Kidney capillary endothelial cell (primary cell): ENCODE results near the gene ELOVL7.
"Not testable (repeated sequence)": the region's sequence is repeated elsewhere in the genome, so short reads cannot be mapped to it uniquely, and the experiment has no call there.

Experiments used
- DNase-seq: peaks from one replicate; pipeline ENCODE4 v3.0.0-alpha.2; 2018; ENCODE audit warnings: low spot score

The ELOVL7 gene

DNA sequence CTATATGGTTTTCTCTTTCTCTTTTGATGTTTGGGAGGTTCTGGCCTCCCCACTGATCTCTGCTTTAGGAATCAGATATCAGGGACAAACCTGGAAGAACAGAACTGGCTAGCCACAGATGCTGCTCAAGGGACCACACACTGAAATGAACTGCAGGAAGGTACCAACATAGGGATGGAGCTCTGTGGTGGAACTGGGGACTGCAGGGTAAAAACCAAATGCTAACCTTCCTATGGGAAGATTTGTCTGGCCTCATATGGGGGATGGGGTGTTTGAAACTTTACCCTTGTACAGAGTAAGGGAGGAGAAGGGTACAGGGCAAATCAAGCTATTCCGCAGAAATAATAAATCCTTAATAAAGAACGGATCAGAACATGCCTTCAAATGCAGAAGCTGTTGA is 49.4 kb downstream of the ELOVL7 start:
- DNase-seq: no peak

DNA sequence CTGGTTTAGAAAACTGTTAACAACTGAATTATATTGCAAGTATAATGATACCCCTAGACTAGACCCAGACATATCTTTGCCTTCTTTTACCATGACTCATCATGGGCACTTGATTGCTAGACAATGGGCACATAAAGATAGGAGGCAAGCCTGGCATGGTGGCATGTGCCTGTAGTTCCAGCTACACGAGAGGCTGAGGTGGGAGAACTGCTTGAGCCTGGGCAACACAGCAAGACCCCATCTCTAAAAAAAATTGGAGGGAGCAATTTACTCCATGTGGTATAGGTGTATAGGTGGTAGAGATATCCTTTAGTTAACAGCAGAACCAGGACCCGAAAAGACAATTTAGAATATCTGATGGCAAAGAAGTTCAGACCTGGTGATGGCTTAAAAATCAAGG is 51.6 kb downstream of the ELOVL7 start:
- DNase-seq: no peak

- no peak for DNase-seq
Observed at GRCh38 chr5:60789551-60789950, 54.5 kb downstream of the ELOVL7 start.

DNA sequence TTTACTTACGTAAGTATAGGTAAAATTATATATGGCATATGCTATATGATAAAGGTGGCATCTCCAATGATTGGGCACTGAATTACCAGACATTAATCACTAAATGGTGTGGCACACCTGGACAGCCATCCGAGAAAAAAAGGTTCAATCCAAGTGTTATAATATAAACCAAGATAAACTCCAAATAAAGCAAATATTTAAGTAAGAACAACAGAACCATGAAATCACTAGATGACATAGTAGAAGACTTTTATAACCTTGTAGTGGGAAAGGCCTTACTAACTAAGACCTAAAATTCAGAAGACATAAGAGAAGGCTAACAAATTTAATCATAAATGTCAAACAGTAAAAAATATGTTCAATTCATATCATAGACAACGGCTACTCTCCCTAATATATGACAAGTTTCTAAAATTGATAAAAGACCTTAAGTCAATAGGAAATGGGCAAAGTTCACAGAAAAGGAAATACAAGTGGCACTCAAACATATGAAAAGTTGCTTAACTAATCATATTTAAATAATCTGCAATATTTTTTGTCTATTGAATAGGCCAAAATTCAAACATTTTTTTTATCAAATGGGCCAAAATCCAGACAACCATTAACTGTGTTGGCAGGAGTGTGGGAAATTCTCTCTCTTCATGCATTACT is 55.1 kb downstream of the ELOVL7 start:
- no peak for DNase-seq

GRCh38 chr5:60779466-60779865 is 64.6 kb downstream of the ELOVL7 start:
- DNase-seq: no peak

GRCh38 chr5:60776343-60776742 is 67.7 kb downstream of the ELOVL7 start:
- no peak for DNase-seq

DNA sequence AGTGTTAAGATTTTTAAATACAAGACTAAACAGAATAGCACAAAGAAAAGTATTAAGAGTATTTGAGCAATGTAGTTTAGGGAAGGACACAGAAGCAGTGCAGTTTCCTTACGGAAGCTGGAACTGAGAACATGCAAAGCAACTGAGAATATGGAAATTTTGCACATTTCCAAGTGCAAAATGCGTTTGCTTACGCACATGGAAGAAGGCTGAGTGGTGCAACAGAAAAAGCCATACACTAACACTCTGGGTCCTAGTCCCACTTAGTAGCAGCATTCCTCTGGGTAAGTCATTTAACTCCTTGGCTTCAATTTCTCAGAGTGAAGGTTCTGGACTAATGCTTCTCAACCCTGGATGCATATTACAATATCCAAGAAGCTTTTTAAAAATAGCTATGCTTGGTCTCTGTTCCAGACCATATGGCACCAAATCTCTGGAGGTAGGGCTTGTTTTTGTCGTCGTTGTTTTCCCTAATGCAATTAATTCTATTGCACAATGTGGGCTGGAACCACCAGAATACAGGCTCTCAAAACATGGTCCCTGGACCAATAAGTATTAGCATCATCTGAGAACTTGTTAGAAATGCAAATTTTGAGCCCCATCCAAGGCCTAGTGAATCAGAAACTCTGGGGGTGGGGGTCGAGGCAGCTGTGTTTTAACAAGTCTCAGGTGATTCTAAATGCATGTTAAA is 78.9 kb downstream of the ELOVL7 start:
- DNase-seq: no peak

DNA sequence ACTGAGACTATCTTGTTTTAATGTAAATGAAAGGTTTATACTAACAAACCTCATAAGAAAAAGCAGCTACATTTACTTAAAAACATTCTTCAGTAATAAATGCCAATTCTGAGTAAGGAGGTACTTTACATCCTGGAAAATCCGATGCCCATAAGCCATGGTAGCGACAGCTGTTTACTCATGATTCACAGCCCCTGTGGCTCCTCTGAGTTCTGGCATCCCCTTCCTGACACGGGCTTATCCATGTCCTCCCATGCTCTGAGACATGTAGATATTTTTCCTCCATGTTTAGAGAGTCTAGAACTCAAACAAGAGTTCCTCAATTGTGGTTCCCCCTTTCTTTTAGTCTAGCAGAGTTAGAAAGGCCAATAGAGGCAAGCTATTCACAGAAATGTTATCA is 81.0 kb downstream of the ELOVL7 start:
- no peak for DNase-seq

DNA sequence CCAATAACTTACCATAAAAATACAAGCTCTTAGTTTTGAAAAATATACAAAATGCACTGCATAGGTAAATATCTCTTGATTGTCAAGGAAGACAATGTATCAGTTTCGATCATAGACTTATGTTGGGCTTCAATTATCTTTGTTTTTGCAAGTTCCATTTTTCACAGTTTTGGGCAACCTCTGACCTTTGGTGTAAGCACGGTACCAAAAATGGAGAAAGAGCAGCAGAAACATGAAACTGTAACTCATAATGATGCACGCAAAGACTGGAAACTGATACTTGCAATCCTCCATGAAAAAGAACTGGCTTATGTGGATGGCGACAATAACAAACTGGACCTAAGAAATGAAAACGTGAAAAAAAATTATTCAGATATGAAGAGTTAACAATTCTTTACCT is 89.6 kb downstream of the ELOVL7 start:
- DNase-seq: no peak

DNA sequence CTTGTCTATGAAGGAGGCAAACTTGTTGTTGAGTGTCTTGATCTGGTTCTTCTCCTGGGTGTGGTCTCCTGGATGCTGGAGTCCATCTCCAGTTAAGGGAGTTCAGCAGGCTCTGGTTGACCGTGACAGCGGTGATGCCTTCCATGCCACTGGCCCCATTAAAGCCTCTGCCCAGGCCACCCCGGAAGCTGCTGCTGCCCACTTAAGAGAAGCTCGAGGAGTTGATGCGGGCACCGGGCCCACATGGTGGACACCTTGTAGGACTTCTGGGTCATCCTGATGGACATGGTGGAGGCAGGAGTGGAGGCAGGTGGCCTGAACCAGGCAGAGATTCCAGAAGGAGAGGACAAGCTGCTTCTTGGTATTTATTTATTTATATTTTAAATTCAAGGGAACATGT is 99.4 kb downstream of the ELOVL7 start:
- no peak for DNase-seq

DNA sequence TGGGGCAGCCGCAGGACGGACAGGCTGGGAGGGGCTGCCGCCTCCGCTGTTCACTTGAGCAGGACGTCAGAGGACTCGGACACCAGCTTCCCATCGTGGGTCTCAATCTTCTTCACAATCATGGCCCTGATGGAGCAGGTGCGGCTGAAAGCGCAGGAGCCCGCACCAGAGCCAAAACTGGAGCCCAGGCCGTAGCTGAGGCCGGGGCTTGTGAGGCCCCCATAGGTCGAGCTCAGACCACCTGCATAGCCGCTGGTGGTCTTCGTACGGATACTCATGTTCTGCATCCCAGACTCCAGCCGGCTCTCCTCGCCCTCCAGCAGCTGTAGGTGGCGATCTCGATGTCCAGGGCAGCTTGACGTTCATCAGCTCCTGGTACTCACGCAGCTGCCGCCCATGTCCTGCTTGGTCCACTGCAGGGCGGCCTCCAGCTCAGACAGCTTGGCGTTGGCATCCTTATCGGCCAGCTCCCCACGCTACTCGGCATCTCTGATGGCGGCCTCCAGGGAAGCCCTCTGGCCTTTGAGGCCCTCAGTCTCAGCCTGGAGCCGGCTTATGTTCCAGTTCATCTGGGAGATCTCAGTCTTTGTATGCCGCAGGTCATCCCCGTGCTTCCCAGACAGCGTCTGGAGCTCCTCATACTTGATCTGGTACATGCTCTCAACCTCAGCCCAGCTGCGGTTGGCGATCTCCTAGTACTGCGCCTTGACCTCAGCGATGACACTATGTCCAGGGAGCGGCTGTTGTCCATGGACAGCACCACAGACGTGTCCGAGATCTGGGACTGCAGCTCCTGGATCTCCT is 100.4 kb downstream of the ELOVL7 start:
- no peak for DNase-seq

DNA sequence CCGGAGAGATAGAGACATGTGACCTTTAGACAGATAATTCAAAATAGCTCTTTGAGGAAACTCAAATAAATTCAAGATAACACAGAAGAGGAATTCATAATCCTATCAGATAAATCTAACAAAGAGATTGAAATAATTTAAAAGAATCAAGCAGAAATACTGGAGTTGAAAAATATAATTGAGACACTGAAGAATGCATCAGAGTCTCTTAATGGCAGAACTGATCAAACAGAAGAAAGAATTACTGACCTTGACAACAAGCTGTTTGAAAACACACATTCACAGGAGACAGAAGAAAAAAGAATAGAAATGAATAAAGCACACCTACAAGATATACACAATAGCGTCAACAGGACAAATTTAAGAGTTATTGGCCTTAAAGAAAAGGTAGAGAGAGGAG is 103.7 kb downstream of the ELOVL7 start:
- DNase-seq: no peak

- DNase-seq: no peak
Observed at GRCh38 chr5:60738933-60739332, 105.1 kb downstream of the ELOVL7 start.

GRCh38 chr5:60738461-60738860 is 105.6 kb downstream of the ELOVL7 start:
- no peak for DNase-seq

DNA sequence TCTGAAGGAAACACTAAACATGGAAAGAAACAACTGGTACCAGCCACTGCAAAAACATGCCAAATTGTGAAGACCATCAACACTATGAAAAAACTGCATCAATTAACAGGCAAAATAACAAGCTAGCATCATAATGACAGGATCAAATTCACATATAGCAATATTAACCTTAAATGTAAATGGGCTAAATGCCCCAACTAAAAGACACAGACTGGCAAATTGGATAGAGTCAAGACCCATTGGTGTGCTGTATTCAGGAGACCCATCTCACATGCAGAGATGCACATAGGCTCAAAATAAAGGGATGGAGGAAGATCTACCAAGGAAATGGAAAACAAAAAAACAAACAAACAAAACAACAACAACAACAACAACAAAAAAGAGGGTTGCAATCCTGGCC is 113.2 kb downstream of the ELOVL7 start:
- not testable (repeated sequence) for DNase-seq

- DNase-seq: no peak
Observed at GRCh38 chr5:60727033-60727679, 116.9 kb downstream of the ELOVL7 start.

GRCh38 chr5:60724126-60724525 is 119.9 kb downstream of the ELOVL7 start:
- DNase-seq: no peak

- DNase-seq: no peak
Observed at GRCh38 chr5:60722416-60722815, 121.7 kb downstream of the ELOVL7 start.

- no peak for DNase-seq
Observed at GRCh38 chr5:60719329-60719728, 124.7 kb downstream of the ELOVL7 start.

- DNase-seq: no peak
Observed at GRCh38 chr5:60718166-60718892, 125.7 kb downstream of the ELOVL7 start.

- DNase-seq: not testable (repeated sequence)
Observed at GRCh38 chr5:60715201-60715928, 128.7 kb downstream of the ELOVL7 start.
